ENCODE measurements around the gene IDH3G.

- TF ChIP-seq CTCF (IDR thresholded peaks at IDR 0.05; ENCODE audit: low read depth, low read length, missing input control) = no peak
- TF ChIP-seq RAD21 (IDR thresholded peaks at IDR 0.05) = no peak
- no peak for TF ChIP-seq REST (IDR thresholded peaks at IDR 0.05)
- TF ChIP-seq MAX (IDR thresholded peaks at IDR 0.05) = no peak
- TF ChIP-seq YY1 (IDR thresholded peaks at IDR 0.05) = no peak
- TF ChIP-seq GABPA (IDR thresholded peaks at IDR 0.05 in 1 of 2, conservative IDR thresholded peaks at IDR 0.05 in 1 of 2) = no peak
- no peak for TF ChIP-seq ZBTB33 (IDR thresholded peaks at IDR 0.05)
- TF ChIP-seq EGR1 (IDR thresholded peaks at IDR 0.05; ENCODE audit: low read depth in 2 of 2) = no peak
- no peak for TF ChIP-seq ATF3 (IDR thresholded peaks at IDR 0.05)
- TF ChIP-seq HNF4G (IDR thresholded peaks at IDR 0.05) = no peak
- no peak for TF ChIP-seq SP1 (IDR thresholded peaks at IDR 0.05)
- TF ChIP-seq FOXA1 (IDR thresholded peaks at IDR 0.05) = no peak
Measured at GRCh38 chrX:153800746-153801145, 6.6 kb upstream of the IDH3G start.
